Adrenal gland (tissue), 12 donors: ENCODE data around the gene PYY. TPM values are rescaled to one million over a fixed set of nuclear protein-coding genes. Genes with fewer than 3 reads are reported as not detected.
"Not testable (repeated sequence)": the region's sequence is repeated elsewhere in the genome, so short reads cannot be mapped to it uniquely, and the experiment has no call there.

Source experiments
- DNase-seq, 7 donors: peaks; one replicate each; pipeline ENCODE4 v3.0.0-alpha.2; 2019 to 2020
- H3K27ac ChIP-seq, 5 donors: fragments of 200-600 bp; sonication (generic) in 4 of 5; 1 replicate in 3 of 5; 2 replicates in 2 of 5; pipeline versions ENCODE4 v1.5.1 to v1.8.0; 2016 to 2020; ENCODE audit warnings: mild to moderate bottlenecking in 1 of 5
- H3K27me3 ChIP-seq: fragments of 200-600 bp; 2 replicates; pipeline ENCODE4 v1.8.0; 2021
- H3K36me3 ChIP-seq, 2 donors: fragments of 200-600 bp; replicated peaks in 1 of 2; 1 replicate in 1 of 2; 2 replicates in 1 of 2; pipeline versions ENCODE4 v1.5.1 to v1.8.0; 2018 to 2022
- H3K4me1 ChIP-seq, 2 donors: fragments of 200-600 bp; replicated peaks in 1 of 2; 1 replicate in 1 of 2; 2 replicates in 1 of 2; pipeline versions ENCODE4 v1.5.1 to v1.8.0; 2018 to 2021
- H3K4me3 ChIP-seq, 4 donors: fragments of 200-600 bp; sonication (generic) in 3 of 4; one replicate each; pipeline ENCODE4 v1.5.1; 2016 to 2018
- H3K9me3 ChIP-seq, 3 donors: fragments of 200-600 bp; sonication (generic) in 1 of 3; replicated peaks in 1 of 3; 1 replicate in 2 of 3; 2 replicates in 1 of 3; pipeline versions ENCODE4 v1.5.1 to v1.8.0; 2016 to 2021
- CTCF ChIP-seq, 6 experiments: fragments of 450-650 bp in 4 of 6; fragments of 200-600 bp in 2 of 6; sonication (generic) in 1 of 6; IDR thresholded peaks; 1 replicate in 5 of 6; 2 replicates in 1 of 6; pipeline versions ENCODE4 v1.5.1 to v1.8.0; 2016 to 2021; ENCODE audit warnings: antibody characterized with exemption in 6 of 6, mild to moderate bottlenecking in 2 of 6, moderate library complexity in 1 of 6
- POLR2A ChIP-seq, 2 donors: fragments of 450-650 bp; IDR thresholded peaks; one replicate each; pipeline ENCODE4 v1.6.1; 2017; ENCODE audit warnings: antibody characterized with exemption in 2 of 2, mild to moderate bottlenecking in 2 of 2, moderate library complexity in 1 of 2
- WGBS, 4 donors: extraction: QIAGEN DNeasy Blood & Tissue Kit in 2 of 4; methylation state at CpG; one replicate each; pipeline versions ENCODE4 v1.1.5 to v1.1.7; 2013 to 2017; 5-methylcytosine and 5-hydroxymethylcytosine counted together
- intact Hi-C, 2 donors: fragments of 100-400 bp; cut with DNase I; formaldehyde crosslinking; loops; one replicate each; pipeline versions ENCODE4 v1.14.1 to v1.15.0; 2022 to 2023
- polyA plus RNA-seq, 3 donors: library from polyadenylated mRNA; stranded (reverse); fragments of 200-250 nt in 2 of 3; fragments of 350-450 nt in 1 of 3; fragmentation: Illumina TruSeq in 1 of 3; extraction: RNeasy Lipid Tissue Mini Kit (QIAGEN cat#74804) in 1 of 3; gene quantifications; one replicate each; pipeline ENCODE4 v1.2.3, GENCODE V29; 2013 to 2014
- total RNA-seq, 9 donors: library from RNA; depleted of rRNA in 4 of 9; stranded (reverse); fragments of >200 nt in 4 of 9; fragments of 120-200 nt in 1 of 9; fragmentation: NEBNext Ultra II Directional in 1 of 9; extraction: Animal tissue kit (Norgen Biotek cat#: 25700) in 1 of 9; gene quantifications; one replicate each; pipeline versions ENCODE4 v1.1.0 to v1.2.4, GENCODE V29; 2013 to 2023
- donor health status: healthy with polysubstance abuse.
- donor health status: Bipolar disorder and iron deficiency.
- donor health status: DM: yes; HTN: yes; CAD: no.
- donor health status: DM: no; HTN: no; CAD: no.
- donor health status: DM: no; HTN: no; CAD: no.
- donor health status: DM: yes; HTN: yes; CAD: no.

Gene PYY
- total and polyA plus RNA-seq, 12 donors, result 0.43 TPM; not detected in 11

GRCh38 chr17:43976963-43977837 lies 23.5 kb upstream of the PYY start:
- intact Hi-C loops, result no loop called here
- DNase-seq, result no peak
- H3K27me3 ChIP-seq, result no peaks in the 10 kb centered on the region

GRCh38 chr17:43975898-43976297 lies 22.2 kb upstream of the PYY start:
- Histone ChIP-seq H3K4me3 (no peak overlapping the region), H3K36me3 (no peaks in the 10 kb centered on the region), H3K9me3 (no peaks in the 10 kb centered on the region), H3K27ac (no peak overlapping the region), H3K27me3 (no peaks in the 10 kb centered on the region), H3K4me1 (no peaks in the 10 kb centered on the region)
- intact Hi-C loops, result no loop called here
- WGBS, 4 donors, result 63 to 83% (median 82%) methylated on average over 16 to 26 of the region's 27 CpGs
- DNase-seq, result no peak
- TF ChIP-seq POLR2A (IDR thresholded peaks at IDR 0.05), result no peak
- no peak for TF ChIP-seq CTCF (IDR thresholded peaks at IDR 0.05)

More at GRCh38 chr17:43976963-43977837, 23.5 kb upstream of the PYY start:
- no peak for TF ChIP-seq POLR2A (IDR thresholded peaks at IDR 0.05)
- Histone ChIP-seq H3K36me3 (no peaks in the 10 kb centered on the region), H3K4me3 (no peak overlapping the region), H3K27ac (no peak overlapping the region), H3K9me3 (no peaks in the 10 kb centered on the region), H3K4me1 (no peaks in the 10 kb centered on the region)
- WGBS, 4 donors, result 41 to 68% (median 65%) methylated on average over 4 to 9 of the region's 9 CpGs

DNA sequence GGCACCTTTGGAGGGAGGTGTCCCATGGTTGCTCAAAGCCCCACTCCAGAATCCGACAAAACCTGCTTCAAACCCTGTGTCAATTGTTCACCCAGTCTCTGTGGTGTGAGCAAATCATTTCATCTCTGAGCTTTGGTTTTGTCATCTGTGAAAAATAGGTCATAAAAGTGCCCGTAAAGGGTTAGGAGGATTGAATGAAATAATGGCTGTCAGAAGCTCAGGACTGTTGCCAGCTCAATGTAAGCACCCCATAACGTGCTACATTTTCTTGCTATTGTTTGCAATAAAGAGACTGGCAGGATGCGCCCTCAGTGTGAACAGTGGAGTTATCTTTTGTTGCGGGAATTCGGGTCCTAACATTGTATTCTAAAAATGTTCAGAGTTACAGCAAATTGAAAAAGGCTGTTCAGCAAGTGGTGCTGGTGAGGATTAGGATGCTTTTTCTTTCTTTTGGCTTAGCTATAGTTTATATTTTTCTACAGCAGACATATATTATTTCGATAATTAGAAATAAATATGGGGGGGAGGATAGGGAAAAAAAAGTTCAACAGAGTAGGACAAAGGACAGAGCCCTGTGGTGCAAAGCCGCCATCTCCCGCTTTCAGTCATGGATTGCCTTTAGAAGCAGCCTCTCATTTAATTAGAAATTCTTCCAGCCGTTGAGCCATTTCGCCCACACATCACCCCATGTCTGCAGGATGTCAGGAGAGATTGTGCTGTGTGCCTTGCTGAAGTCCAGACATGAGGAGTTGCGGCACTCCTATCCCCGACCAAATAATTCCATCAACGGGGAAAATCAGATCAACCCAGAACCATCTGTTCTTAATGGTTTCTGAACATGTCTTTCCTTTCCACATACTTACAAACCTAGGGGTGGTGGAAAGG lies 20.9 kb upstream of the PYY start:
- intact Hi-C loops, result no loop called here
- no peak for DNase-seq
- H3K27ac ChIP-seq, result no peak overlapping the region
- no peaks in the 10 kb centered on the region for H3K4me1 ChIP-seq
- no peaks in the 10 kb centered on the region for H3K27me3 ChIP-seq
- H3K4me3 ChIP-seq, result no peak overlapping the region
- H3K36me3 ChIP-seq, result no peaks in the 10 kb centered on the region
- TF ChIP-seq POLR2A (IDR thresholded peaks at IDR 0.05) (no peak), CTCF (IDR thresholded peaks at IDR 0.05) (no peak)
- WGBS, 4 donors, result 59 to 73% (median 70%) methylated on average over 14 of the region's 14 CpGs
- no peaks in the 10 kb centered on the region for H3K9me3 ChIP-seq

- intact Hi-C loops, H3K4me3 ChIP-seq, H3K27ac ChIP-seq, H3K4me1 ChIP-seq, H3K27me3 ChIP-seq, H3K9me3 ChIP-seq, DNase-seq, H3K36me3 ChIP-seq: not testable (repeated sequence)
- 77 to 81% (median 78%) methylated on average over 22 of the region's 22 CpGs for WGBS, 4 donors
These were observed 18.9 kb upstream of the PYY start for GRCh38 chr17:43972444-43973212.

DNA sequence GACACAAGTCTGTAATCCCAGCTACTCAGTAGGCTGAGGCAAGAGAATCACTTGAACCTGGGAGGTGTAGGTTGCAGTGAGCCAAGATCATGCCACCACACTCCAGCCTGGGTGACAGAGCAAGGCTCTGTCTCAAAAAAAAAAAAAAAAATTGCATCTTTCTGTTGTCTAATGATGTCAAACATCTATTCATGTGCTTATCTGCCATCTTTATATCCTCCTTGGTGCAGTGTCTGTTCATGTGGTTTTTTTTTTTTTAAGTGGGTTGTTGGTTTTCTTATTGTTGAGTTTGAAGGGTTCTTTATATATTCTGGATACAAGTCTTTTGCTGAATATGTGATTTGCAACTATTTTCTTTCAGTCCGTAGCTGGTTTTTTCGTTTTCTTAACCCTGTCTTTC lies 17.7 kb upstream of the PYY start:
- intact Hi-C loops, H3K36me3 ChIP-seq, H3K9me3 ChIP-seq, H3K4me3 ChIP-seq, H3K4me1 ChIP-seq, H3K27ac ChIP-seq, DNase-seq, H3K27me3 ChIP-seq: not testable (repeated sequence)
- 25 to 49% (median 34%) methylated on average over 2 of the region's 2 CpGs for WGBS, 4 donors
